HFF-Myc (cell line): Measurements from ENCODE around the gene ECM1.

ENCODE experiments used
- DNase-seq: peaks from one replicate; pipeline ENCODE4 v3.0.0-alpha.2; 2011; ENCODE audit warnings: low read depth; ENCODE audit errors: extremely low read depth
- H3K4me3 ChIP-seq: replicated peaks from 2 replicates; pipeline ENCODE4 v1.5.1; 2011; ENCODE audit warnings: low read depth, mild to moderate bottlenecking, control low read depth, low read length
- TF ChIP-seq, protein P1 (sequence below): IDR thresholded peaks from 2 replicates; pipeline ENCODE4 v1.5.1; 2012; ENCODE audit warnings: mild to moderate bottlenecking, low read depth, low read length, control low read depth; ENCODE audit errors: missing control alignments

ECM1 gene

DNA sequence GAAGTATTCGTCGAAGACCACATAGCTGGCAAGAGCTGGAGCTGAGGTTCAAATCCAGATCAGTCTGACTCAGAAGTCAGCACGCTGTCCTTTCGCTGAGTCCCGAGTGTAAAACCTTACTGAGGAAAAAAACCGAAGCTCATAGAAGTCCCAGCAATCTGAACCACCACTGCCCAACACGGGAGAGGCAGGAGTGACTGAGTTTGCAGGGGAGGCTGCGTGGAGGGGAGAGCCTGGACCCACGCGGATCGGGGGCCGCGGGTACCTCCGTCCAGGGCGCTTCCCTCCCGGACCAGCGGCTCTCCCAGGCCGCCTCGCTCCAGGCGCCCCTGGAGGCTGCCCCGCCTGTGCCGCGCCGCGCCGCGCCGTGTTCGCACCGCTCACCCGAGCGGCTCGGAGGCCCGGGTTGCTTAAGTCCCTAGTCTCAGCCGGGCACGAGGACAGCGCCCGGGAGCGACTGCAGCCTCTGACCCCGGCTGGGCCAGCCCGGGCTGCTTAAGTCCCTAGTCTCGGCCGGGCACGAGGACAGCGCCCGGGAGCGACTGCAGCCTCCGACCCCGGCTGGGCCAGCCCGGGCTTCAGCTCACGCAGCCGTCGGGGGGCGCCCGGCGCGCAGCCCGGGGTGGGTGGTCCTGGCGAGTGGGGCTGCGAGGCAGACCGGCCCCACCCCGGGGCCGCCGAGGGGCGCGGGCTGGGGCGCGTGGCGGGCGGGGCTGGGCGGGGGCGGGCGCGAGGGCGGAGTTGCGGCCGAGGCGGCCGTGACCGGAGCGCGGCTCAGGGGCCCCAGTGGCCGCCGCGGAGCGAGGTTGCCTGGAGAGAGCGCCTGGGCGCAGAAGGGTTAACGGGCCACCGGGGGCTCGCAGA lies 41.0 kb downstream of the ECM1 start, which contains the start of gene ADAMTSL4:
ADAMTSL4 (plus strand) TSS at position 777 of the 864 bp plus-strand sequence. CDS start 2,881 bp downstream, outside the sequence.
- TF ChIP-seq, protein P1, sequence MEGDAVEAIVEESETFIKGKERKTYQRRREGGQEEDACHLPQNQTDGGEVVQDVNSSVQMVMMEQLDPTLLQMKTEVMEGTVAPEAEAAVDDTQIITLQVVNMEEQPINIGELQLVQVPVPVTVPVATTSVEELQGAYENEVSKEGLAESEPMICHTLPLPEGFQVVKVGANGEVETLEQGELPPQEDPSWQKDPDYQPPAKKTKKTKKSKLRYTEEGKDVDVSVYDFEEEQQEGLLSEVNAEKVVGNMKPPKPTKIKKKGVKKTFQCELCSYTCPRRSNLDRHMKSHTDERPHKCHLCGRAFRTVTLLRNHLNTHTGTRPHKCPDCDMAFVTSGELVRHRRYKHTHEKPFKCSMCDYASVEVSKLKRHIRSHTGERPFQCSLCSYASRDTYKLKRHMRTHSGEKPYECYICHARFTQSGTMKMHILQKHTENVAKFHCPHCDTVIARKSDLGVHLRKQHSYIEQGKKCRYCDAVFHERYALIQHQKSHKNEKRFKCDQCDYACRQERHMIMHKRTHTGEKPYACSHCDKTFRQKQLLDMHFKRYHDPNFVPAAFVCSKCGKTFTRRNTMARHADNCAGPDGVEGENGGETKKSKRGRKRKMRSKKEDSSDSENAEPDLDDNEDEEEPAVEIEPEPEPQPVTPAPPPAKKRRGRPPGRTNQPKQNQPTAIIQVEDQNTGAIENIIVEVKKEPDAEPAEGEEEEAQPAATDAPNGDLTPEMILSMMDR, result no peak
- DNase-seq, result no peak
- peak within 1 kb of the TSS; percentile 42 for H3K4me3 ChIP-seq

DNA sequence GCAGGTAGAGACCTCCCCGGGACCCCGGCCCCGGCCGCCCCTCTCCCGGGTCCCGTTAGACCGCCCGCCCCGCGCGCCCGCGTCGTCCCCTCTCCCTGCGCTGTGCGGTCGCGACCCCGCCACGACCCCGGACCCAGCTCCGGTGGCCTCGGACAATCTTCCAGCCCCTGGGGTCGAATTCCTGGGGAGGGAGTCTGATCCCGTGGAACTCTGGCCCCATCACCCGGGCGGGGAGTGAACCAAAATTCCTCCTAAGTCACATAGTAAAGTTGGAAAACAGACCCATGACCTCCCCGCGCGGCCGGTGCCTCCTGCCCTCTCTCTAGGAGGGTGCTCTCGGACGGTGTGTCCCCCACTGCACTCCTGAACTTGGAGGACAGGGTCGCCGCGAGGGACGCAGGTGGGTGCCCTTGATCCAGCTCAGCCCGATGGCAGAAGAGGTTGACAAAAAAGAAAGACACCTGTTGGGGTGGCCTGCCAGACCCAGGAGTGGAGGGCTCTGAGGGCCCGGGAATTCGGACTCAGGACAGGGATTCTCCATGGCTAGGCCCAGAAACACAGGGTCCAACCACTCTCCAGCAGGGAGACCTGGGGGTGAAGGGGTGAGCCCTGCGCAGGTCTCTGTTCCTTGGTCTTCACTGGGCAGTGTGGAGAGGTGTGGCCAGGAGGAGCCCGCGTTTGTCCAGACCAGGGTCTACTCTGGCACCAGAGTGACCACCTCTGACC lies 41.8 kb downstream of the ECM1 start:
- no peak for DNase-seq
- TF ChIP-seq, protein P1, result peak; percentile 5
- peak overlapping the region; percentile 42 for H3K4me3 ChIP-seq

DNA sequence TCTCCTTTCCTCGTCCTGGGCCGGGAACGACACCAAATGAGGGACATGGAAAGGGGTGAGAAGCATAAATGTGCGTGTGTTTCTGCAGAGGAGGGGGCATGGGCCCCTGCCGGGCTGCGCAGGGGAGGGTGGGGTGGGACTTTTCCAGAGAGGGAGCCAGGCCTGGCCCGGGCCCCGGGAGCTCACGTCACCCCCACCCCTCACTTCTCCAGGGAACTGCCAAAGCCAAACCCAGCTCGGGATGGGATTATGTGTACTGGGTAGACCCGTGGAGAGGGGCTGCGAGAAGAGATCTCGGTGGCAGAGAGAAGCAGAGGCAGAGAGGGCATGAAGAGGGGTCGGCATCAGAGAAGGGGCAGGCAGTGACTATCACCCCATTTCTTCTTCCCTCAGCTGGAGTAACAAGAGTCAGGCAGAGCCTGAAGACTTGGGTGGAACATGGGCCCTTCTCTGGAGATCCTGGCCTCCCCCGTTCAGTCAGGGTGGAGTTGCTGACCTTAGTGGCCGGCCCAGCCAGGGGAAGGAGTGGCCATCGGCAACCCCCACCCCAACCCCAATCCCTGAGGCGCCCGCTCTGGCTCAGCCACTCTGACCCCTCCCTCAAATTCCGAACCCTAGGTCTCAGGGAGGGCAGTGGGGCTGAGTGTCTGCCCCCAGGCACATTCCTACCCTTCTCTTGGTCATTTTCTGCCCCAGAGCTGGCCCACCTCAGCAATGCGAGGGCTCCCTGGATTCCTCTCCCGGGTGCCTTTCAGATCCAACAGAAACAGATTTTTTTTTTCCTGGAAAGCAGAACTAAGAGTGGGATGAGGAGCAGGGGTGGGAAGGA lies 42.5 kb downstream of the ECM1 start:
- no peak for DNase-seq
- no peak overlapping the region for H3K4me3 ChIP-seq
- TF ChIP-seq, protein P1, result no peak

DNA sequence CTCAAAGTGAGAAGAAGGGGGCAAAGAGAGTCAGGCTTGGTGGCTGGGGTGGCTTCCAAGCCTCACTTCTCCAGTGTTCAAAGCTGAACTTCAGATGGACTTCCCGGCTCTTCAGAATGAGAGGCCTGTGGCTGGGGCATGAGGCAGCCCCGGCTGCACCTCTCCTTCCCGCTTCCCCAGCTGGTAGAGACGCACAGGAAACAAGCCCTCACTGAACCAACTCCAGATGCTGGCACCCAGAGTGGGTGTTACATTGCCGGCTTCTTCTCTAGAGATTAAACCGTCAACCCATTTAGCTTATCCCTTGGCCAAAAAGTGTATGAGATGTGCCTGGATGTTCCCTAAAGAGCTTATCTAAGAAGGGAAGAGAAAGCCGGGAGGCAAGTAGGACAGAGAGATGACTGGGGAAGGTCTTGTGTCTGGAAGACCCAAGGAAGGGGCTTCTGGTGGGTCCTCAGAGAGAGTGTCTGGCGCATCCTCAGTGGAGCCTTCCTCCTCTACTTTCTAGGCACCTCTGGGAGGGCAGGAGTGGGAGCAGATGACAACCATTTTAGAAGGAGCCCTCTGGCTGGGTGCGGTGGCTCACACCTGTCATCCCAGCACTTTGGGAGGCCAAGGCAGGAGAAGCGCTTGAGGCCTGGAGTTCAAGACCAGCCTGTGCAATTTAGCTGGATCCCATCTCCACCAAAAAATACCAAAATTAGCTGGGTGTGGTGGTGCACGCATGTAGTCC lies 43.3 kb downstream of the ECM1 start:
- H3K4me3 ChIP-seq, result no peak overlapping the region
- DNase-seq, result no peak
- TF ChIP-seq, protein P1, result no peak

DNA sequence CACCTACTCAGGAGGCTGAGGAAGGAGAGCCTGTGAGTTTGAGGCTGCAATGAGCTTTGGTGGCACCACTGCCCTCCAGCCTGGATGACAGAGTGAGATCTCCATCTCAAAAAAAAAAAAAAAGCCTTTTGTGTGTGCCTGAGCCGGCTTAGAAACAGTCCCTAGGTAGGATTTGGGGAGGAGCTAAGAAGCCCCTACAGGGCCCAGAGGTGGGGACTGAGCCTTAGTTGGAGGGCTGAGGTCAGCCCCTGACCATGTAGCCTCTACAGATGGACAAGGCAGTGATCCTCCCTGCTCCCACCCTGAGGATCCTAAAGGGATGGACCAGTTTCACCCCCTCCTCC lies 43.8 kb downstream of the ECM1 start:
- TF ChIP-seq, protein P1, result no peak
- H3K4me3 ChIP-seq, result no peak overlapping the region
- no peak for DNase-seq
